ENCODE results near the gene HMGCS2. TPM values are rescaled to one million over a fixed set of nuclear protein-coding genes. Genes with fewer than 3 reads are reported as not detected.

Gene HMGCS2
- polyA plus RNA-seq, 1 of the 3 experiments (the other 2 are of a cell fraction): not detected

GRCh38 chr1:119725626-119726025 lies 43.1 kb downstream of the HMGCS2 start (continued):
- no peak for TF ChIP-seq SIN3A (IDR thresholded peaks at IDR 0.05; ENCODE audit: borderline replicate concordance, low read depth, low read length)

- no peaks in the 10 kb centered on the region for H3K27me3 ChIP-seq (ENCODE audit: insufficient read depth)
- H3F3A ChIP-seq (replicated peaks; ENCODE audit: insufficient read depth): no peaks in the 10 kb centered on the region
- H3K4me1 ChIP-seq (ENCODE audit: control insufficient read depth in 1 of 2, insufficient read depth in 2 of 2, low read depth in 1 of 2, low read length in 1 of 2): peaks cover 0 to 4% of the 10 kb centered on the region in 2 experiments; a peak in 1 of 4 replicates
- no peaks in the 10 kb centered on the region for H3K9me3 ChIP-seq
- peaks cover 7% of the 10 kb centered on the region; the same call in 1 of the 2 replicates for H4K20me1 ChIP-seq (ENCODE audit: insufficient read depth)
- H3K9me2 ChIP-seq: no peaks in the 10 kb centered on the region
- H3K4me3 ChIP-seq (ENCODE audit: low read depth in 2 of 2, low read length in 1 of 2): no peak overlapping the region
- DNase-seq: no peak
- peaks cover 3% of the 10 kb centered on the region for H3K79me2 ChIP-seq (ENCODE audit: insufficient read depth)
- H3K9ac ChIP-seq: no peak overlapping the region
- TF ChIP-seq NRF1 (IDR thresholded peaks at IDR 0.05; ENCODE audit: low read depth, low read length) (no peak), NFIC (IDR thresholded peaks at IDR 0.05; ENCODE audit: borderline replicate concordance) (no peak), USF1 (IDR thresholded peaks at IDR 0.05; ENCODE audit: borderline replicate concordance, low read depth) (no peak), YY1 (IDR thresholded peaks at IDR 0.05; ENCODE audit: low read depth) (no peak), GATA2 (CRISPR knock-in tag; IDR thresholded peaks at IDR 0.05) (no peak), IRF3 (IDR thresholded peaks at IDR 0.05; ENCODE audit: low read depth, low read length) (no peak), TEAD4 (IDR thresholded peaks at IDR 0.05; ENCODE audit: borderline replicate concordance, insufficient read depth) (no peak), SIN3A (IDR thresholded peaks at IDR 0.05; ENCODE audit: borderline replicate concordance, low read depth, low read length) (no peak), EP300 (IDR thresholded peaks at IDR 0.05; ENCODE audit: borderline replicate concordance in 1 of 2, low read depth in 1 of 2, low read length in 1 of 2) (no peak), EZH2phosphoT487 (IDR thresholded peaks at IDR 0.05; ENCODE audit: borderline replicate concordance, low read depth) (no peak), RFX5 (IDR thresholded peaks at IDR 0.05; ENCODE audit: low read length) (no peak), FOXJ3 (CRISPR knock-in tag; IDR thresholded peaks at IDR 0.05) (no peak), ZBTB33 (IDR thresholded peaks at IDR 0.05; ENCODE audit: borderline replicate concordance, low read depth) (no peak), MAX (IDR thresholded peaks at IDR 0.05; ENCODE audit: low read depth) (no peak), FOXM1 (IDR thresholded peaks at IDR 0.05; ENCODE audit: low read depth) (no peak), MXI1 (IDR thresholded peaks at IDR 0.05; ENCODE audit: low read depth, low read length) (no peak), REST (IDR thresholded peaks at IDR 0.05; ENCODE audit: low read depth, low read length) (no peak)
- CTCF ChIA-PET: interaction anchor here (1.6 to 5.1 kb wide), 2 partner anchors 20 to 111 kb away, joined by 4 to 26 read pairs; no protein-coding TSS in a partner anchor
- H3K36me3 ChIP-seq (replicated peaks in 1 of 2; ENCODE audit: control insufficient read depth in 1 of 2, insufficient read depth in 2 of 2, low read length in 1 of 2): peaks cover 18 to 74% of the 10 kb centered on the region in 2 experiments
- WGBS (ENCODE audit: low lambda C conversion rate): 94% methylated on average over 8 of the region's 8 CpGs
- H3K4me2 ChIP-seq: no peak overlapping the region
- no peak overlapping the region for H2AFZ ChIP-seq (ENCODE audit: low read depth)
- POLR2A ChIA-PET: interaction anchor here (0.7 kb wide), 1 partner anchor 84 kb away, joined by 3 read pairs; no protein-coding TSS in a partner anchor
- H3K27ac ChIP-seq (ENCODE audit: low read depth in 2 of 2, low read length in 1 of 2): no peak overlapping the region
Measured at GRCh38 chr1:119724611-119725218, 44.0 kb downstream of the HMGCS2 start.

Measured in SK-N-SH (cell line).